Endometrium (tissue), 2 donors: Measurements from ENCODE around the gene TMEM117.
A peak's percentile ranks its signal among the peaks of the same experiment; 100 is the strongest.
"Not testable (repeated sequence)": the region's sequence is repeated elsewhere in the genome, so short reads cannot be mapped to it uniquely, and the experiment has no call there.

Experiments used
- FAIRE-seq: peaks from 2 replicates; lab custom pipeline; 2012; peaks lifted over from hg19 to GRCh38; lab: Jason Lieb, UNC
- donor health status: control.
- donor health status: control.

The TMEM117 gene

DNA sequence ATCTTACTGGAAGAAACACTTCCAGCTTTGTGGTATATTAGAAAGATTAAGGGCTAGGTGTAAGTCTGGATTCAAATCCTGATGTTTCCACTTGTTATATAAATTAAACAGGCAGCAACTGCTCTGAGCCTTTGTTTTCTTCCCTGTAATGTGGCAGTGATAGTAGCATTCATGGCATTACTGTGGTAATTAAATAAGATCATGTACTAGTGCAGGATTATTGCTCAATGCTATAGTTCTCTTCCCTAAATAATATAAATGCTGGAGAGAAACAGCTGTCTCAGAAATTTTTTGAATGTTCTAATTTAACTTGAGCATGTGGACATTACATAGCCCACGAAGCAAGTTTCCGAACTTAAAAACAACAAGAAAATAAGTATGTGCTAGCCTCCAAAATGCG lies 5.4 kb downstream of the TMEM117 start:
- FAIRE-seq = no peak

- no peak for FAIRE-seq
These were observed 6.4 kb downstream of the TMEM117 start for GRCh38 chr12:43842259-43842658.

GRCh38 chr12:43847425-43848225 lies 11.7 kb downstream of the TMEM117 start:
- not testable (repeated sequence) for FAIRE-seq

DNA sequence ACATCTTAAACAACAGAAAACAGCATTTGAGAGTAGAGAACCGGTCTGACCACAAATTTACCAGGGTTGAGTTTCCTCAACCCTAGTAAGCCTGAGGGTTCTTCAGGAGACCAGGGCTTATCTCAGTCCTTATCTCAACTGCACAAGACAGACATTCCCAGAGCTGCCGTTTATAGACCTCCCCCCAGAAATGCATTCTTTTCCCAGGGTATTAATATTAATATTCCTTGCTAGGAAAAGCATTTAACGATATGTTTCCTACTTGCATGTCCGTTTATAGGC lies 12.3 kb downstream of the TMEM117 start:
- FAIRE-seq = no peak

DNA sequence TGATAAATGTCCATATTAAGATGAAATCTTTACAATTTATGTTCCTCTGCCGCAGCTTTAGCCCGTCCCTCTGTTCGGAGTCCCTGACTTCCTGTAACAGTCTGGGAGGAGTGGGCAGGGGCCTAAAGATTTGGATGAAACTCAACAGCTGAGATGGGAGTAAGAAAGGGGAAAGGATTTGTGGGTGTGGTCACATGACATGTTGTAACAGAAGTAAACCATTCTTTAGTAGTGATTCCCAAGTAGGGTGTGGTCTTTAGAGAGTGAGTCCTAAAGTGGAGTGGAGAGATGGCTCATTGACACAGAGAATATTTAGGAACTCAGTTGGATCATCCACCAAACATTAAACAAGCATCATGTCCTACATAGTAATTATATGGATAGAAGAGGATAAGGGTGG lies 12.9 kb downstream of the TMEM117 start:
- FAIRE-seq = no peak

DNA sequence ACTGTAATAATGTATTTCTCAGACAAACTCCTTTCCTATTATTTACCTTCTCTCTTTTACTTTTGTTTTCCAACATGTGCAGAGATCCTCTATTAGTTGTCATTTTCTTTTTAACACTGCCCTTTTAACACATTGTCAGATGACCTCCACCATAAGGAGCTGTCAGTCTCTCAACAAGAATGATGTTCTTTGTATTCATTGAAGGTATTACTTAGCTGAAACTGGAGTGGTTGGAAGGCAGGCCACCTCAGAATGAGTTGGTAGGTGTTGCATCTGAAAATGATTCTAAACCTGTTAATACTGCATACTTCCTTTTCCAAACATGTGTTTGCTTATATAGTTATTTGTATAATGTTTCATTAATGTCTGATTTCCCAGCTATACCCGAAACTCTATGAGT lies 16.9 kb downstream of the TMEM117 start:
- FAIRE-seq = no peak

DNA sequence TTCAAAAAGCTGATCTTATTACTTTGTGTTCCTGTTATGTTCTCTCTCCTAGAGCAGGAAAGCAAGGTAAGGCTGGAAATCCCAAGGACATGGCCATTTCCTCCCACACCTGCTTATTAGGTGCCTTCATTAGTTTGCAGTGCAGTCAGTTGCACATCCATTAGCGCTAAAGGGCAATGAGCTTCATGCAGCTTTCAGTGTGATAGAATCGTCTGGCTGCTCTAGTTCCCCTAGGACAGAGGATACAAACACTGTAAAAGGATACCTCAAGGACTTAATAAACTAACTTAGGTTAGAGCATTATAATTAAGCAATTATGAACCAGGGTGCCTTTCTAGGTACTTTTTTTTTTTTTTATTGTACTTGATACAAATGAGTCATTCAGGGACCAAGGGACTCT lies 21.1 kb downstream of the TMEM117 start:
- FAIRE-seq = no peak

- no peak for FAIRE-seq
These were observed 22.2 kb downstream of the TMEM117 start for GRCh38 chr12:43858096-43858495.

DNA sequence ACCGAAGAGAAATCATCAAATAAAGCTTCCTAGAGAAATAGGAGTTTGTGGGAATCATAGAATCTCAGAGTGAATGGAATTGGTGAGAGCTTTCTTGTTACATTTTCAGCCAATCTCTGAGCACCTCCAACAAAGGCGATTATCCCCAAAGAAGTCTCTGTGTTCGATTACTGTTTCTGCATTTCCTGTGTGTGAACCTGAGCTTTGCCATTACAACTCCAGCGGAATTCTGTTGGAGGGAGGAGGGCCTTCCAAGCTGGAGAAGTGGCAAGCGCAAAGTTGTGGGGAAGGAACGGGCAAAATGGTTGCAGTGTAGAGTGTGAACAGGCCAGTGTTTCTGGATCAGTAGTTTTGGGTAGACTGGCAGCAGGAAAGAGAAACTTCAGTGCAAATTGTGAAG lies 23.1 kb downstream of the TMEM117 start:
- no peak for FAIRE-seq

- no peak for FAIRE-seq
These were observed 25.3 kb downstream of the TMEM117 start for GRCh38 chr12:43861015-43861839.

GRCh38 chr12:43861840-43862150 lies 25.9 kb downstream of the TMEM117 start:
- no peak for FAIRE-seq

GRCh38 chr12:43863770-43864366 lies 28.0 kb downstream of the TMEM117 start:
- no peak for FAIRE-seq

DNA sequence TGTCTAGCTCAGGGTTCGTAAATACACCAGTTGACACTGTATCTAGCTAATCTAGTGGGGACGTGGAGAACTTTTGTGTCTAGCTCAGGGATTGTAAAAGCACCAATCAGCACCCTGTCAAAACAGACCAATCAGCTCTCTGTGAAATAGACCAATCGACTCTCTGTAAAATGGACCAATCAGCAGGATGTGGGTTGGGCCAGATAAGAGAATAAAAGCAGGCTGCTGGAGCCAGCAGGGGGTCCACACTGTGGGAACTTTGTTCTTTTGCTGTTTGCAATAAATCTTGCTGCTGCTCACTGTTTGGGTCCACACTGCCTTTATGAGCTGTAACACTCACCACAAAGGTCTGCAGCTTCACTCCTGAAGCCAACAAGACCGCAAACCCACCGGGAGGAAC lies 28.7 kb downstream of the TMEM117 start:
- FAIRE-seq = not testable (repeated sequence)

DNA sequence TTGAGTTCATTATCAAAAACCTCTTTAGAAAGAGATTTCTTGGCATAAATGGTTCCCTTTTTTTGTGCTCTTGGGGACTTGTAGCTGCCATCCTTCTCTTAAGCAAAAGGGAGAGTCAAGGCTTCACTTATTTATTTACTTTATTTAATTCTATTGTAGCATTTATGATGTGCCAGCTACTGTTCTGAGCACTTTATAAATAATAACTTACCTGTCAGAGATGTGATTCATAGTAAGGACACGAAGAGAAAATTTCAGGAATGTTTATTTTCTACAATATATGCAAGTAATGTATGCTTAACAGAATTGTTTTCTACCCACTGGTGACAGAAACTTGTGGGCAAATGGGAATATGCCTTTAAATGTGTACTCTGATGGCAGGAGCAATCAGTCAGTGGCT lies 33.3 kb downstream of the TMEM117 start:
- no peak for FAIRE-seq

DNA sequence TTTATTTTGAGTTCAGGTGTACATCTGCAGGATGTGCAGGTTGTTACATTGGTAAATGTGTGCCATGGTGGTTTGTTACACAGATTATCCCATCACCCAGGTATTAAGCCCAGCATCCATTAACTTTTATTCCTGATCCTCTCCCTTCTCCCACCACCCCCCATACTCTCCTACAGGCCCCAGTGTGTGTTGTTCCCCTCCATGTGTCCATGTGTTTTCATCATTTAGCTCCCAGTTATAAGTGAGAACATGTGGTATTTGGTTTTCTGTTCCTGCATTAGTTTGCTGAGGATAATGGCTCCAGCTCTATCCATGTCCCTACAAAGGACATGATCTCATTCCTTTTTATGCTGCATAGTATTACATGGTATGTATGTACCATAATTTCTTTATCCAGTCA lies 33.9 kb downstream of the TMEM117 start:
- not testable (repeated sequence) for FAIRE-seq

GRCh38 chr12:43871258-43871657 lies 35.4 kb downstream of the TMEM117 start:
- not testable (repeated sequence) for FAIRE-seq

DNA sequence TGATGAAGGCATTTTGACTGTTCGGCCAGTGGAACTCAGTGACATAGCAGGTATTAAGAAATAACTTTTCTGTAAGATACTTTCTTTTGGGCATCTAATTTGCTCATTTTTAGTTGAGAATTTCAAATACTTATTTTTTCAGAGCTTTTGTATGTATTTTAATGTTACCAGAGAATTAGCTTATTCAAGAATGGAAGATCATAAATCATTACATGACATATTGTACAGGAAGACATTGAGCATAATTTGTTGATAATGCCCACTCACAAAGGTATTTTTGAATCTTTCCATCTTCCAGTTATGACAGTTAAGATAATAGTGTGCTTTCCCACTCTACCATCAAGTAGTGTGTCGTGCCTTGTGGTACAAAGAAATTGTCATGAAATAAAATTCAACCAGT lies 36.5 kb downstream of the TMEM117 start:
- no peak for FAIRE-seq

- FAIRE-seq = no peak
These were observed 42.2 kb downstream of the TMEM117 start for GRCh38 chr12:43878050-43878449.

GRCh38 chr12:43880547-43880946 lies 44.7 kb downstream of the TMEM117 start:
- no peak for FAIRE-seq

GRCh38 chr12:43882578-43883178 lies 46.8 kb downstream of the TMEM117 start:
- peak; percentile 80 for FAIRE-seq

DNA sequence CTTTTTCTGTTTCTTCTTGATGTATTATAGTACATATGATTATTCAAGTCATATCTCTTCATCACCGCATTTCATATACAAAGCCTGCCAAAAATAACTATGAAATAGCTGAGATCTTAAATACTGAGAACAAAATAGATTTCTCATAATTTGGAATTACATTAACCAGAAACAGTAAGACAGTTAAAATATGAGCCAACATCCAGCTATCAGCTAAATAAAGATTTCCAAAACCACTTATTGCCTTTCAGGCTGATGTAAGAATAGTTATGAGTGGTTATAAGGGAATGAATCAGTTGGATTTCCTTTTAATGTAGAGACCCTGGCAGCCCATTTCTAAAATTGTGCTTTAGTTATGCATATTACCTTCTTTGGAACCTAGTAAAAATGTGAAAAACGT lies 47.4 kb downstream of the TMEM117 start:
- no peak for FAIRE-seq

- FAIRE-seq = no peak
These were observed 47.9 kb downstream of the TMEM117 start for GRCh38 chr12:43883748-43884147.
